ENCODE data around the gene NXPE3.

DNA sequence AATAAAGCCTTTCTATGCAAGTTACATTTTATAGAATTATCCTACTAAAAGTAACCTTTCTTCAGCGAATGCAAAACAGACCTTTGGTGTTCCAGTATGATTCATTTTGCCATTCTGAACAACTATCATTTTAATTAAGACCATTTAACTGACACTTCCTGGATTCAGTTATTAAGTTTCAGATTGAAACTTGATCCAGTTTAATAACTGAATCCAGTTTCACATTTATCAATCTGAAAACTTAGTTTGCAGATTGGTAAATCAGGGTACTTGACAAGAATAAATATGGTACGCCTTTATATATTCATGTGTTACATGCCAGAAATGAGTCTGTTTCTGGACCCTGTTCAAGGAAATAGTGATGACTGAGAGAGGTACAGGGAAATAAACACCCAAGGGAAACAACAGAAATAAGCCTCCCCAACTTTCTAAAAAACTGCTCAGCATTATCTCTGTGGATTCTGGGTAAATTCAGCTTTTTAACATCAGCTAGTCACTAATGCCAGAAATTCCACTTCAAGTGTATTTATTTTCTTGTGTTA is 47.0 kb downstream of the NXPE3 start:
- TF ChIP-seq, protein P1, sequence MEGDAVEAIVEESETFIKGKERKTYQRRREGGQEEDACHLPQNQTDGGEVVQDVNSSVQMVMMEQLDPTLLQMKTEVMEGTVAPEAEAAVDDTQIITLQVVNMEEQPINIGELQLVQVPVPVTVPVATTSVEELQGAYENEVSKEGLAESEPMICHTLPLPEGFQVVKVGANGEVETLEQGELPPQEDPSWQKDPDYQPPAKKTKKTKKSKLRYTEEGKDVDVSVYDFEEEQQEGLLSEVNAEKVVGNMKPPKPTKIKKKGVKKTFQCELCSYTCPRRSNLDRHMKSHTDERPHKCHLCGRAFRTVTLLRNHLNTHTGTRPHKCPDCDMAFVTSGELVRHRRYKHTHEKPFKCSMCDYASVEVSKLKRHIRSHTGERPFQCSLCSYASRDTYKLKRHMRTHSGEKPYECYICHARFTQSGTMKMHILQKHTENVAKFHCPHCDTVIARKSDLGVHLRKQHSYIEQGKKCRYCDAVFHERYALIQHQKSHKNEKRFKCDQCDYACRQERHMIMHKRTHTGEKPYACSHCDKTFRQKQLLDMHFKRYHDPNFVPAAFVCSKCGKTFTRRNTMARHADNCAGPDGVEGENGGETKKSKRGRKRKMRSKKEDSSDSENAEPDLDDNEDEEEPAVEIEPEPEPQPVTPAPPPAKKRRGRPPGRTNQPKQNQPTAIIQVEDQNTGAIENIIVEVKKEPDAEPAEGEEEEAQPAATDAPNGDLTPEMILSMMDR (IDR thresholded peaks at IDR 0.05 in 4 of 5, conservative IDR thresholded peaks at IDR 0.05 in 1 of 5) = no peak
- no peak for TF ChIP-seq POLR2A (IDR thresholded peaks at IDR 0.05)

Data from gastrocnemius medialis (tissue), 4 donors.